Mammary epithelial cell (primary cell): ENCODE data around the gene SPATA22.

ENCODE experiments used
- CTCF ChIP-seq, 2 donors: IDR thresholded peaks in 1 of 2; conservative IDR thresholded peaks in 1 of 2; 2 replicates each; pipeline ENCODE4 v1.5.1; 2011 to 2012; ENCODE audit warnings: inconsistent platforms in 2 of 2, low read length in 2 of 2, mild to moderate bottlenecking in 2 of 2, control low read depth in 1 of 2, low read depth in 1 of 2; ENCODE audit not compliant: insufficient read depth in 1 of 2; ENCODE audit errors: extremely low read depth in 1 of 2
- EZH2 ChIP-seq: IDR thresholded peaks from 2 replicates; pipeline ENCODE4 v1.6.1; 2012; ENCODE audit warnings: low read length, inconsistent platforms, borderline replicate concordance

GRCh38 chr17:3411070-3411469 is 60.5 kb downstream of the SPATA22 start, which contains the start of gene OR3A3:
- TF ChIP-seq CTCF (conservative IDR thresholded peaks at IDR 0.05 in 1 of 2, IDR thresholded peaks at IDR 0.05 in 1 of 2; ENCODE audit: extremely low read depth in 1 of 2, insufficient read depth in 1 of 2, low read depth in 1 of 2, low read length in 2 of 2) (no peak), EZH2 (no peak)
